Measurements from ENCODE around the gene ATP5F1A. TPM values are rescaled to one million over a fixed set of nuclear protein-coding genes. Genes with fewer than 3 reads are reported as not detected.
"Not testable (repeated sequence)": the region's sequence is repeated elsewhere in the genome, so short reads cannot be mapped to it uniquely, and the experiment has no call there.

ATP5F1A gene
- total and polyA plus RNA-seq, 2 experiments from 2014 or later, result 353 to 562 TPM

GRCh38 chr18:46133534-46133933 is 35.4 kb upstream of the ATP5F1A start:
- TF ChIP-seq EZH2 (IDR thresholded peaks at IDR 0.05; ENCODE audit: insufficient read depth, poor library complexity, severe bottlenecking), result no peak
- TF ChIP-seq EZH2phosphoT487 (IDR thresholded peaks at IDR 0.05; ENCODE audit: insufficient read depth, low read depth), result no peak
- in situ Hi-C loops (cut with MboI), result no loop called here
- 0 out of 2 replicates have a peak, but pooled peaks cover 5% of the 10 kb centered on the region for H3F3A ChIP-seq (ENCODE audit: insufficient read depth)
- H3K9me2 ChIP-seq (ENCODE audit: insufficient read depth), result no peaks in the 10 kb centered on the region
- WGBS, 2 experiments (ENCODE audit: low coverage in 1 of 2, low lambda C conversion rate in 2 of 2, missing lambda C conversion rate in 2 of 2), result 61 to 67% methylated on average over 3 of the region's 3 CpGs
- peaks cover 5% of the 10 kb centered on the region; the same call in 1 of the 2 replicates for H3K36me3 ChIP-seq (ENCODE audit: low read depth)
- no peak overlapping the region for H3K9ac ChIP-seq
- H3K4me2 ChIP-seq (ENCODE audit: unreplicated experiment), result no peak overlapping the region
- no peak overlapping the region for H3K4me3 ChIP-seq
- no peak overlapping the region for H3K27ac ChIP-seq
- no peaks in the 10 kb centered on the region for H4K20me1 ChIP-seq (ENCODE audit: insufficient read depth)
- H3K79me2 ChIP-seq (ENCODE audit: insufficient read depth), result no peaks in the 10 kb centered on the region
- H3K9me3 ChIP-seq (ENCODE audit: low read depth), result no peaks in the 10 kb centered on the region
- no peaks in the 10 kb centered on the region for H3K4me1 ChIP-seq (ENCODE audit: insufficient read depth)
- no peak overlapping the region for H2AFZ ChIP-seq
- DNase-seq, result no peak
- no peaks in the 10 kb centered on the region for H3K27me3 ChIP-seq (replicated peaks; ENCODE audit: insufficient read depth)

- H3K9me2 ChIP-seq (ENCODE audit: insufficient read depth); H3K4me1 ChIP-seq (ENCODE audit: insufficient read depth); H3K4me3 ChIP-seq; H3K27ac ChIP-seq; in situ Hi-C loops (cut with MboI); H3K9ac ChIP-seq; H3K9me3 ChIP-seq (ENCODE audit: low read depth); H3K79me2 ChIP-seq (ENCODE audit: insufficient read depth); H3K4me2 ChIP-seq (ENCODE audit: unreplicated experiment); H4K20me1 ChIP-seq (ENCODE audit: insufficient read depth); H3F3A ChIP-seq (ENCODE audit: insufficient read depth); H3K27me3 ChIP-seq (replicated peaks; ENCODE audit: insufficient read depth); H2AFZ ChIP-seq; DNase-seq; H3K36me3 ChIP-seq (ENCODE audit: low read depth): not testable (repeated sequence)
- WGBS, 2 experiments (ENCODE audit: low coverage in 1 of 2, low lambda C conversion rate in 2 of 2, missing lambda C conversion rate in 2 of 2), result 97 to 99% methylated on average over 8 of the region's 8 CpGs
Observed at GRCh38 chr18:46130549-46130948, 32.5 kb upstream of the ATP5F1A start.

- TF ChIP-seq EZH2 (IDR thresholded peaks at IDR 0.05; ENCODE audit: insufficient read depth, poor library complexity, severe bottlenecking) (no peak), EZH2phosphoT487 (IDR thresholded peaks at IDR 0.05; ENCODE audit: insufficient read depth, low read depth) (no peak)
- Histone ChIP-seq H3K9me2 (ENCODE audit: insufficient read depth) (no peaks in the 10 kb centered on the region), H3K79me2 (ENCODE audit: insufficient read depth) (no peaks in the 10 kb centered on the region), H3K9ac (no peak overlapping the region), H3K4me3 (no peak overlapping the region), H4K20me1 (ENCODE audit: insufficient read depth) (no peaks in the 10 kb centered on the region), H3K4me1 (ENCODE audit: insufficient read depth) (no peaks in the 10 kb centered on the region), H3K27ac (no peak overlapping the region), H2AFZ (no peak overlapping the region), H3K4me2 (ENCODE audit: unreplicated experiment) (no peak overlapping the region), H3K9me3 (ENCODE audit: low read depth) (no peaks in the 10 kb centered on the region), H3K36me3 (ENCODE audit: low read depth) (peaks cover 6% of the 10 kb centered on the region; the same call in 1 of the 2 replicates), H3K27me3 (replicated peaks; ENCODE audit: insufficient read depth) (no peaks in the 10 kb centered on the region), H3F3A (ENCODE audit: insufficient read depth) (no peaks in the 10 kb centered on the region)
- no peak for DNase-seq
- in situ Hi-C loops (cut with MboI), result no loop called here
- WGBS, 2 experiments (ENCODE audit: low coverage in 1 of 2, low lambda C conversion rate in 2 of 2, missing lambda C conversion rate in 2 of 2), result 89 to 100% methylated on average over 2 of the region's 2 CpGs
Observed at GRCh38 chr18:46130061-46130460, 32.0 kb upstream of the ATP5F1A start.

- H3K27me3 ChIP-seq (replicated peaks; ENCODE audit: insufficient read depth); H3K4me3 ChIP-seq; H4K20me1 ChIP-seq (ENCODE audit: insufficient read depth); H3F3A ChIP-seq (ENCODE audit: insufficient read depth); H2AFZ ChIP-seq; H3K4me2 ChIP-seq (ENCODE audit: unreplicated experiment); DNase-seq; H3K4me1 ChIP-seq (ENCODE audit: insufficient read depth); H3K27ac ChIP-seq; H3K9me2 ChIP-seq (ENCODE audit: insufficient read depth); H3K9me3 ChIP-seq (ENCODE audit: low read depth); H3K9ac ChIP-seq; H3K79me2 ChIP-seq (ENCODE audit: insufficient read depth); in situ Hi-C loops (cut with MboI): not testable (repeated sequence)
- WGBS, 2 experiments (ENCODE audit: low coverage in 1 of 2, low lambda C conversion rate in 2 of 2, missing lambda C conversion rate in 2 of 2), result 74 to 83% methylated on average over 4 of the region's 4 CpGs
- H3K36me3 ChIP-seq (ENCODE audit: low read depth), result peaks cover 16% of the 10 kb centered on the region; the same call in 1 of the 2 replicates
Observed at GRCh38 chr18:46126625-46127024, 28.5 kb upstream of the ATP5F1A start.

- H3K4me2 ChIP-seq (ENCODE audit: unreplicated experiment), result no peak overlapping the region
- no peak for DNase-seq
- no peak for TF ChIP-seq EZH2 (IDR thresholded peaks at IDR 0.05; ENCODE audit: insufficient read depth, poor library complexity, severe bottlenecking)
- no peak for TF ChIP-seq EZH2phosphoT487 (IDR thresholded peaks at IDR 0.05; ENCODE audit: insufficient read depth, low read depth)
- H2AFZ ChIP-seq, result no peak overlapping the region
- no peaks in the 10 kb centered on the region for H3K9me2 ChIP-seq (ENCODE audit: insufficient read depth)
- in situ Hi-C loops (cut with MboI), result no loop called here
- no peak overlapping the region for H3K9ac ChIP-seq
- H3K36me3 ChIP-seq (ENCODE audit: low read depth), result peaks cover 7% of the 10 kb centered on the region
- H4K20me1 ChIP-seq (ENCODE audit: insufficient read depth), result no peaks in the 10 kb centered on the region
- WGBS, 2 experiments (ENCODE audit: low coverage in 1 of 2, low lambda C conversion rate in 2 of 2, missing lambda C conversion rate in 2 of 2), result 93 to 100% methylated on average over 1 of the region's 1 CpG
- no peaks in the 10 kb centered on the region for H3K4me1 ChIP-seq (ENCODE audit: insufficient read depth)
- peaks cover 7% of the 10 kb centered on the region; the same call in 1 of the 2 replicates for H3K79me2 ChIP-seq (ENCODE audit: insufficient read depth)
- no peaks in the 10 kb centered on the region for H3K9me3 ChIP-seq (ENCODE audit: low read depth)
- no peaks in the 10 kb centered on the region for H3K27me3 ChIP-seq (replicated peaks; ENCODE audit: insufficient read depth)
- no peaks in the 10 kb centered on the region for H3F3A ChIP-seq (ENCODE audit: insufficient read depth)
- no peak overlapping the region for H3K4me3 ChIP-seq
- no peak overlapping the region for H3K27ac ChIP-seq
Observed at GRCh38 chr18:46113751-46114150, 15.7 kb upstream of the ATP5F1A start.
